RKO (cell line): ENCODE results near the gene ZC2HC1C.

Experiments used
- DNase-seq: peaks from one replicate; pipeline ENCODE4 v3.0.0-alpha.2; 2016; ENCODE audit warnings: low spot score

Gene ZC2HC1C

GRCh38 chr14:75094896-75095295 is 25.5 kb downstream of the ZC2HC1C start:
- no peak for DNase-seq

- no peak for DNase-seq
Measured at GRCh38 chr14:75095690-75096089, 26.2 kb downstream of the ZC2HC1C start.

GRCh38 chr14:75096959-75097358 is 27.5 kb downstream of the ZC2HC1C start:
- DNase-seq: no peak

- DNase-seq: no peak
Measured at GRCh38 chr14:75098212-75098611, 28.8 kb downstream of the ZC2HC1C start.

GRCh38 chr14:75098682-75099081 is 29.2 kb downstream of the ZC2HC1C start:
- no peak for DNase-seq

- no peak for DNase-seq
Measured at GRCh38 chr14:75101491-75101890, 32.0 kb downstream of the ZC2HC1C start.

- no peak for DNase-seq
Measured at GRCh38 chr14:75107186-75107585, 37.7 kb downstream of the ZC2HC1C start.

GRCh38 chr14:75109877-75110276 is 40.4 kb downstream of the ZC2HC1C start:
- DNase-seq: no peak

GRCh38 chr14:75113932-75114539 is 44.6 kb downstream of the ZC2HC1C start:
- no peak for DNase-seq

- DNase-seq: no peak
Measured at GRCh38 chr14:75119056-75119455, 49.6 kb downstream of the ZC2HC1C start.

- no peak for DNase-seq
Measured at GRCh38 chr14:75120541-75121291, 51.3 kb downstream of the ZC2HC1C start.

- DNase-seq: no peak
Measured at GRCh38 chr14:75121552-75121951, 52.1 kb downstream of the ZC2HC1C start.

- peak; percentile 84 for DNase-seq
Measured at GRCh38 chr14:75123991-75124390, 54.5 kb downstream of the ZC2HC1C start.

- peak; percentile 75 for DNase-seq
Measured at GRCh38 chr14:75125617-75126016, 56.2 kb downstream of the ZC2HC1C start.

GRCh38 chr14:75126121-75126544 is 56.7 kb downstream of the ZC2HC1C start:
- DNase-seq: peak; percentile 49

- peak; percentile 91 for DNase-seq
Measured at GRCh38 chr14:75126679-75127473, 57.4 kb downstream of the ZC2HC1C start, which contains the start of gene NEK9. Gene NEK9 (minus strand): TSS chr14:75127048. CDS start chr14:75126921, 127 bp downstream.

GRCh38 chr14:75127474-75127820 is 58.0 kb downstream of the ZC2HC1C start:
- peak; percentile 39 for DNase-seq

- DNase-seq: peak; percentile 35
Measured at GRCh38 chr14:75127903-75128595, 58.6 kb downstream of the ZC2HC1C start.

GRCh38 chr14:75128596-75128990 is 59.2 kb downstream of the ZC2HC1C start:
- no peak for DNase-seq
